ENCODE results near the gene MARCO.

The MARCO gene

GRCh38 chr2:118973542-118973951 lies 31.6 kb downstream of the MARCO start:
- Mint-ChIP-seq H3K4me1 (ENCODE audit: low read depth) (no peaks in the 10 kb centered on the region), H3K27ac (no peak overlapping the region), H3K4me3 (no peak overlapping the region), H3K27me3 (ENCODE audit: low read depth) (no peaks in the 10 kb centered on the region), H3K9me3 (no peaks in the 10 kb centered on the region), H3K36me3 (ENCODE audit: low read depth) (no peaks in the 10 kb centered on the region)
- DNase-seq (ENCODE audit: low spot score): no peak

- H3K4me3 Mint-ChIP-seq: no peak overlapping the region
- no peaks in the 10 kb centered on the region for H3K27me3 Mint-ChIP-seq (ENCODE audit: low read depth)
- no peak for DNase-seq (ENCODE audit: low spot score)
Observed at GRCh38 chr2:118974103-118974993, 32.4 kb downstream of the MARCO start.

DNA sequence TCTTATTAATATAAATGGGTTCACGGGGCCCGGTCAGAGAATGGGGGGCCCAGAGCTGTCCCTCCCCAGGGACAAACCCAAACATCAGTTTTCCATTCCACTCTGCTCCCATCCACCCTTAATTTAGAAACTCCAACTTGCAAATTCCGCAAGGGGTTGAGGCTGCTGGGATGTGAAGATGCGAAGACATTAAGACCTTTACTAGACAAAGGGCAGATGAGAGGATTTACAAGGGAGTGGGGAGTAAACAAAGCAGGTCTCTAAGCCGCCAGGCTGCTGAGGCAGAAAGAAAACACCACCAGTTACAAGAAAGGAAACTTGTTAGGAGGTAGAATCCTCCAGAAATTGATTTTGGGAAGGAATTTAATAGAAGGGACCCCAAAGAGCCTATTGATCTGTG lies 33.1 kb downstream of the MARCO start:
- H3K27ac Mint-ChIP-seq: no peak overlapping the region
- H3K9me3 Mint-ChIP-seq: no peaks in the 10 kb centered on the region
- DNase-seq (ENCODE audit: low spot score): no peak
- no peaks in the 10 kb centered on the region for H3K36me3 Mint-ChIP-seq (ENCODE audit: low read depth)
- H3K4me3 Mint-ChIP-seq: no peak overlapping the region
- no peaks in the 10 kb centered on the region for H3K27me3 Mint-ChIP-seq (ENCODE audit: low read depth)
- H3K4me1 Mint-ChIP-seq (ENCODE audit: low read depth): no peaks in the 10 kb centered on the region

More at GRCh38 chr2:118974103-118974993, 32.4 kb downstream of the MARCO start:
- H3K27ac Mint-ChIP-seq: no peak overlapping the region
- H3K9me3 Mint-ChIP-seq: no peaks in the 10 kb centered on the region
- H3K4me1 Mint-ChIP-seq (ENCODE audit: low read depth): no peaks in the 10 kb centered on the region
- H3K36me3 Mint-ChIP-seq (ENCODE audit: low read depth): no peaks in the 10 kb centered on the region

GRCh38 chr2:118978064-118978463 lies 36.1 kb downstream of the MARCO start:
- Mint-ChIP-seq H3K4me1 (ENCODE audit: low read depth) (no peaks in the 10 kb centered on the region), H3K27me3 (ENCODE audit: low read depth) (no peaks in the 10 kb centered on the region), H3K27ac (no peak overlapping the region), H3K4me3 (no peak overlapping the region), H3K9me3 (no peaks in the 10 kb centered on the region), H3K36me3 (ENCODE audit: low read depth) (no peaks in the 10 kb centered on the region)
- DNase-seq (ENCODE audit: low spot score): no peak

DNA sequence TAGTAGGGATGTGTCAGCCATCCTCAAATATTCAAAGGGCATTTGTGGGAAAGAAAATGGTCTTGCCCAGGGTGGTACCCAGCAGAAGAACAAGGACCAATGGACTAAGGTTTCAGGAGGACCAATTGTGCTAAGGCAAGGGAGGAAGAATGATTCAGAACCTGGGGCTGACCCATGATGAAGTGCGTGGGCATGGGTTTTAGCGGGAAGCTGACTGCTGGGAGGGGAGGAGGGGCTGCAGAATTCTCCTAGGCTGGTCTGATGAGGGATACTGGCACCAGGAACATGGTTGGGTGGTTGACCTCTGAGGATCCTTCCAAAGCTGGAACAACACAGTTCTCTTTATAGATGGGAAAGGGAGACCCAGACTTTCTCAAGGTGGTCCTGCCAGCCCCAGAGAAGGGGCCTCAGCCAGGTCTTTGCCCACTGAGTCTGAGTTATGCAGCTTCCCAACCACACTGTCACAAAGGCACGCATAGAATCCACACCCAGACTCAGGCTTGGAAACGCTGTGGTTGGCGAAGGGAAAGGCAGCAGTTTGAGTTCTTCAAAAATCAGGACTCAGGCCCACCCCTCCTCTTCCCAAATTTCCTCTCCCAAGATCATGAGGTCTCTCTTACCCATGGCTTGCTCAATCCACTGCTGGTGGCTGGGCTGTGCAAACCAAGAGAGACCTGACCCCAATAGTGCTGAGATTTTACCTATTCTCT lies 37.3 kb downstream of the MARCO start:
- H3K36me3 Mint-ChIP-seq (ENCODE audit: low read depth): no peaks in the 10 kb centered on the region
- H3K27ac Mint-ChIP-seq: no peak overlapping the region
- H3K27me3 Mint-ChIP-seq (ENCODE audit: low read depth): no peaks in the 10 kb centered on the region
- DNase-seq (ENCODE audit: low spot score): no peak
- H3K4me3 Mint-ChIP-seq: no peak overlapping the region
- no peaks in the 10 kb centered on the region for H3K4me1 Mint-ChIP-seq (ENCODE audit: low read depth)
- no peaks in the 10 kb centered on the region for H3K9me3 Mint-ChIP-seq

DNA sequence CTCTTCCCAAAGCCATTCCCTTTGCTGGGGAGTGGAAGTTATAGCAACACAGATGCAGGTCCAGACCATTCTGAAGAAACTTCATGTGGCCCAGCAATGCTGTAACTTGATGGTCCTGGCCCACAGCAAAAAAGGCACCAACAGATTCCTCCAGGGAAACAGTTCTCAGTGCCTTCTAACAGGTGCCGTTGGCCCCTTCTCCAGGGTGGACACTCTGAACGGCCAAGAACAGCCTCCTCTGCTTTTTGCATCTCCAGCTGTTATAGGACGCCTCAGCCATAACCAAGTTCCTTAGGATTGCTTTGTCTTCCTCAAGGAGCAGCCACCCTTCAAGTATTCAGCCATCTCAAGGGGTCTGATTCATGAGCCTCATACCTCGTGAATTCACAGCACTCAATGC lies 38.0 kb downstream of the MARCO start:
- Mint-ChIP-seq H3K9me3 (no peaks in the 10 kb centered on the region), H3K4me3 (no peak overlapping the region), H3K4me1 (ENCODE audit: low read depth) (no peaks in the 10 kb centered on the region), H3K36me3 (ENCODE audit: low read depth) (no peaks in the 10 kb centered on the region), H3K27ac (no peak overlapping the region), H3K27me3 (ENCODE audit: low read depth) (no peaks in the 10 kb centered on the region)
- no peak for DNase-seq (ENCODE audit: low spot score)

GRCh38 chr2:118980573-118980972 lies 38.6 kb downstream of the MARCO start:
- H3K36me3 Mint-ChIP-seq (ENCODE audit: low read depth): no peaks in the 10 kb centered on the region
- no peaks in the 10 kb centered on the region for H3K4me1 Mint-ChIP-seq (ENCODE audit: low read depth)
- H3K27me3 Mint-ChIP-seq (ENCODE audit: low read depth): no peaks in the 10 kb centered on the region
- DNase-seq (ENCODE audit: low spot score): no peak
- no peak overlapping the region for H3K27ac Mint-ChIP-seq
- no peak overlapping the region for H3K4me3 Mint-ChIP-seq
- no peaks in the 10 kb centered on the region for H3K9me3 Mint-ChIP-seq

DNA sequence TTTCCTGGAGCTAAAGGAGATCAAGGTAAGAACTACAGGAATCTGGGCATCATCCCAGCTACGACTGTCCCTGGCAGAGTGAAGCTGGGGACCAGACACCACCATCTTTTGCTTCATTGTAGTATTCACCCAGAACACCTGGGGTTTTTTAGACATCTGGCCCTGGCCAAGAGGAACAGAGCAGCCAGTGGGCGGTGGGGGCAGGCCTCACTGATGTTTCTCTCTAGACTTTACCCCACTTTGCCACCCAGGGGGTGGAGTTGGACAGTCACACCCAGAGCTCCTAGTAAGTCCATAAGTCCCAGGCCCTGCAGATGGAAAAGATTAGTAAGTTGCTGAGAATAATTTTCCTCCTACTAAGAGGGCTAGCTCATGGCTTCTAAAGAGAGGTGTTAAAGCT lies 39.6 kb downstream of the MARCO start:
- Mint-ChIP-seq H3K36me3 (ENCODE audit: low read depth) (no peaks in the 10 kb centered on the region), H3K9me3 (no peaks in the 10 kb centered on the region), H3K27me3 (ENCODE audit: low read depth) (no peaks in the 10 kb centered on the region), H3K4me3 (no peak overlapping the region), H3K4me1 (ENCODE audit: low read depth) (no peaks in the 10 kb centered on the region), H3K27ac (no peak overlapping the region)
- DNase-seq (ENCODE audit: low spot score): no peak

DNA sequence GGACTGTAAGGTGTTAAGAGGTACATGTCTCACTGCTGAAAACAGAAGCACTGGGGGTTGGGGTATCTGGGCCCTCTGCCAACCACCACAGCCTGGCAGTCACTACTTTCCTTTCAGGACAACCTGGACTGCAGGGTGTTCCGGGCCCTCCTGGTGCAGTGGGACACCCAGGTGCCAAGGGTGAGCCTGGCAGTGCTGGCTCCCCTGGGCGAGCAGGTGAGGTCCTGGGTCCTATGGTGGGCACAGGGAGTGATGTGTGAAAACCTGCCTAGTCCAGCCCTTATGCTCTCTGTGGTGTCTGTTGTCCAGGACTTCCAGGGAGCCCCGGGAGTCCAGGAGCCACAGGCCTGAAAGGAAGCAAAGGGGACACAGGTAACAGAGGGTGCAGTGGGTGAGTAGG lies 40.0 kb downstream of the MARCO start:
- Mint-ChIP-seq H3K4me3 (no peak overlapping the region), H3K36me3 (ENCODE audit: low read depth) (no peaks in the 10 kb centered on the region), H3K4me1 (ENCODE audit: low read depth) (no peaks in the 10 kb centered on the region), H3K27me3 (ENCODE audit: low read depth) (no peaks in the 10 kb centered on the region), H3K27ac (no peak overlapping the region), H3K9me3 (no peaks in the 10 kb centered on the region)
- DNase-seq (ENCODE audit: low spot score): no peak

- Mint-ChIP-seq H3K4me1 (ENCODE audit: low read depth) (no peaks in the 10 kb centered on the region), H3K27me3 (ENCODE audit: low read depth) (no peaks in the 10 kb centered on the region), H3K27ac (no peak overlapping the region), H3K9me3 (no peaks in the 10 kb centered on the region), H3K36me3 (ENCODE audit: low read depth) (no peaks in the 10 kb centered on the region), H3K4me3 (no peak overlapping the region)
- no peak for DNase-seq (ENCODE audit: low spot score)
Observed at GRCh38 chr2:118983133-118983532, 41.1 kb downstream of the MARCO start.

DNA sequence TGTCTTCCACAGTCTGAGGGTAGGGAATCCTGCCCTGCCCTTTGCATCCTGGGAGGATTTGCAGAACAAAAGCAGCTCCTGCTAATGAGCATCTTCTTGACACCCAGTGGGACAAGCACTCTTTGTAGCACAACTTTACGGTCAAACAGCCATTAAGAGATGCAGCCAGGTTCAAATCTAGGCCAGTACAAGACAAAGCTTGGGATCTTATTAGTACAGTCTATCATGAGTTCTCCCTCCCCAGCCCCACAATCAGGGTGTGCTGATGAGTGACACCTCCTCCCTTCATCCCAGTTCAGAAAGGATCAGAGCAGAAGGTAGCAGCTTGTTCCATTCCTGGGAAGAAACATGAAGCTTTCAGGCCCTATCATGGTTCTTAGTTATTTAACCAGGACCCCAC lies 41.9 kb downstream of the MARCO start:
- H3K9me3 Mint-ChIP-seq: no peaks in the 10 kb centered on the region
- H3K4me1 Mint-ChIP-seq (ENCODE audit: low read depth): no peaks in the 10 kb centered on the region
- no peak for DNase-seq (ENCODE audit: low spot score)

DNA sequence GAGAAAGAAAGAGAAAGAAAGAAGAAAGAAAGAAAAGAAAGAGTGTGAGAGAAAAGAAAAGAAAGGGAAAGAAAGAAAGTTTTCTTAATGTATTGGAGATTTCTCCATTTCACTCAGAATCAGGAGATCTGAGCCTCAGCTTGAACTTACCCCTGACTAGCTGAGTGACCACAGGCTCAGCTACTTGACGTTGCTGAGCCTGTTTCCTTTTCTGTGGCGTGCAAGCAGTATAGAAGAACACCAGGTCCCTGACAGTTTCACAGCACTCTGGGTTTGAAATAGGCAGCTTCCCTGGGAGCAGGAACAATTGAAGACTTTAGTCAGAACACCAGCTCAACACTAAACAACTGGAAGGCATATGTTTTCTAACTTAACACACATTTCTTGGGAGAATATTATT lies 44.7 kb downstream of the MARCO start:
- H3K27ac Mint-ChIP-seq: no peak overlapping the region
- no peaks in the 10 kb centered on the region for H3K4me1 Mint-ChIP-seq (ENCODE audit: low read depth)
- H3K4me3 Mint-ChIP-seq: no peak overlapping the region
- DNase-seq (ENCODE audit: low spot score): no peak
- no peaks in the 10 kb centered on the region for H3K36me3 Mint-ChIP-seq (ENCODE audit: low read depth)
- no peaks in the 10 kb centered on the region for H3K9me3 Mint-ChIP-seq
- no peaks in the 10 kb centered on the region for H3K27me3 Mint-ChIP-seq (ENCODE audit: low read depth)

More for the DNA sequence above, 41.9 kb downstream of the MARCO start:
- Mint-ChIP-seq H3K27ac (no peak overlapping the region), H3K36me3 (ENCODE audit: low read depth) (no peaks in the 10 kb centered on the region), H3K27me3 (ENCODE audit: low read depth) (no peaks in the 10 kb centered on the region), H3K4me3 (no peak overlapping the region)

DNA sequence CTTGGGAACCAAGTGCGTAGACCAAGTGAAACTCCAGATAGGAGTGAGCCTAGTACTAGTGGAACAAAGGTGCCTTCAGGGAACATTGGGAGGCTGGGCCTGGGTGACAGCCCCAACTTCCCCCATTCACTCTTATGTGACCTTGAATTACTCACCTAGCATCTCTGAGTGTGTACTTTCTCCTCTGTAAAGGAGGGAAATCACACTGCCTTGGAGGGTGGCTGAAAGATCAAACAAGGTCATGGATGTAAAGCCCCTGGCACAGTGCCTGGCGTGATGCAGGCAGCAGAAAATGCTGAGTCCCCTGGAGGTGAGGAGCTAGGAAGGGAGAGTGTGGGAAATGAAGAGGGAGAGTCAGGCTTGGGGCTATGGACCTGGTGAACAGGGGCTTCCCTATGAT lies 45.9 kb downstream of the MARCO start:
- Mint-ChIP-seq H3K36me3 (ENCODE audit: low read depth) (no peaks in the 10 kb centered on the region), H3K4me3 (no peak overlapping the region), H3K9me3 (no peaks in the 10 kb centered on the region), H3K27ac (no peak overlapping the region), H3K4me1 (ENCODE audit: low read depth) (no peaks in the 10 kb centered on the region), H3K27me3 (ENCODE audit: low read depth) (no peaks in the 10 kb centered on the region)
- no peak for DNase-seq (ENCODE audit: low spot score)

DNA sequence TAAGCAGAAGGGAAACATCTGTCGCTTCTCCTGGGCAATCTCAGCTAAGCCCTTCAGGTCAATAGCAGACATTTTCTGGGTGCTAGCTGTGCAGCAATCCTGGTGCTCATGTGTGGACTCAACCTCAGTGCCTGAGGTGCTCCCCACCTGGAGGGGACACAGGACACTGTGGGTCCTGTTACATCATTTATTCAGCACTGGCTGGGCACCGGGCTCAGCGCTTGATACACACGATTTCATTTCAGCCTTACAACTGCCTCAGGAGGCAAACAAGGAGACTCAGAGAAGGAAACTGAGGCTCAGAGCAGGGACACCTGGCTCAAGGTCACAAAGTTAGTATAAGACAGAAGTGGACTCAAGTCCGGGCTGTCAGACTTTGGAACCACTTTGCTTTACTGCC lies 46.7 kb downstream of the MARCO start:
- Mint-ChIP-seq H3K36me3 (ENCODE audit: low read depth) (no peaks in the 10 kb centered on the region), H3K9me3 (no peaks in the 10 kb centered on the region), H3K4me3 (no peak overlapping the region), H3K4me1 (ENCODE audit: low read depth) (no peaks in the 10 kb centered on the region), H3K27me3 (ENCODE audit: low read depth) (no peaks in the 10 kb centered on the region), H3K27ac (no peak overlapping the region)
- DNase-seq (ENCODE audit: low spot score): no peak

All from T-helper 2 cell treated with Interferon-gamma antibody and Interleukin-4, amounts not matched to agents 5 μg/mL and 100 μg/mL, for 36 hours (primary cell).